OCI-LY3 (cell line): ENCODE measurements around the gene ERAP2.
A peak's percentile ranks its signal among the peaks of the same experiment; 100 is the strongest.

Experiments used
- H2AFZ ChIP-seq: fragments of 200-600, 300-600 bp; shearing (Covaris generic); 2 replicates; pipeline ENCODE4 v1.6.0; 2014; ENCODE audit warnings: antibody characterized with exemption, low read depth, low read length
- H3K27ac ChIP-seq: fragments of 200-600, 300-600 bp; sonication (generic); 2 replicates; pipeline ENCODE4 v1.5.1; 2014; ENCODE audit warnings: mild to moderate bottlenecking, low read length, moderate library complexity, mixed read lengths
- H3K27me3 ChIP-seq: fragments of 200-600, 300-600 bp; sonication (generic); 2 replicates; pipeline ENCODE4 v1.6.1; 2014; ENCODE audit warnings: low read depth, low read length, mixed read lengths
- H3K36me3 ChIP-seq: fragments of 200-600, 300-600 bp; sonication (generic); replicated peaks from 2 replicates; pipeline ENCODE3; 2014; ENCODE audit warnings: low read depth, low read length, mixed read lengths
- H3K4me1 ChIP-seq: fragments of 300-600, 200-600 bp; sonication (generic); 2 replicates; pipeline ENCODE4 v1.6.1; 2014; ENCODE audit warnings: low read length, mixed read lengths
- H3K4me2 ChIP-seq: fragments of 200-600, 300-600 bp; sonication (generic); 2 replicates; pipeline ENCODE4 v1.6.1; 2014; ENCODE audit warnings: low read length, mixed read lengths
- H3K4me3 ChIP-seq: fragments of 300-600, 200-600 bp; sonication (generic); 2 replicates; pipeline ENCODE4 v1.5.1; 2014; ENCODE audit warnings: antibody characterized with exemption, mild to moderate bottlenecking, low read length, moderate library complexity
- H3K79me2 ChIP-seq: fragments of 300-600, 200-600 bp; shearing (Covaris generic); 2 replicates; pipeline ENCODE4 v1.6.1; 2014; ENCODE audit warnings: mild to moderate bottlenecking, low read length, mixed read lengths
- H3K9ac ChIP-seq: fragments of 300-600, 200-600 bp; shearing (Covaris generic); 2 replicates; pipeline ENCODE4 v1.6.0; 2014; ENCODE audit warnings: mild to moderate bottlenecking, low read length, moderate library complexity
- H3K9me3 ChIP-seq: fragments of 200-600, 300-600 bp; shearing (Covaris generic); 2 replicates; pipeline ENCODE4 v1.6.1; 2014; ENCODE audit warnings: low read length, mixed read lengths; ENCODE audit not compliant: insufficient read depth
- H4K20me1 ChIP-seq: fragments of 200-600, 300-600 bp; sonication (generic); 2 replicates; pipeline ENCODE4 v1.6.1; 2016; ENCODE audit warnings: low read length, mixed read lengths; ENCODE audit not compliant: insufficient read depth
- EZH2phosphoT487 ChIP-seq: fragments of 200-600 bp; shearing (Covaris generic); IDR thresholded peaks from 2 replicates; pipeline ENCODE4 v1.6.1; 2018; ENCODE audit warnings: antibody characterized with exemption, mixed run types, low read depth
- TF ChIP-seq, protein P1 (sequence below): fragments of 200-600, 300-600 bp; sonication (generic); IDR thresholded peaks from 2 replicates; pipeline ENCODE4 v1.5.1; 2014; ENCODE audit warnings: antibody characterized with exemption, low read length, low read depth

Gene ERAP2

DNA sequence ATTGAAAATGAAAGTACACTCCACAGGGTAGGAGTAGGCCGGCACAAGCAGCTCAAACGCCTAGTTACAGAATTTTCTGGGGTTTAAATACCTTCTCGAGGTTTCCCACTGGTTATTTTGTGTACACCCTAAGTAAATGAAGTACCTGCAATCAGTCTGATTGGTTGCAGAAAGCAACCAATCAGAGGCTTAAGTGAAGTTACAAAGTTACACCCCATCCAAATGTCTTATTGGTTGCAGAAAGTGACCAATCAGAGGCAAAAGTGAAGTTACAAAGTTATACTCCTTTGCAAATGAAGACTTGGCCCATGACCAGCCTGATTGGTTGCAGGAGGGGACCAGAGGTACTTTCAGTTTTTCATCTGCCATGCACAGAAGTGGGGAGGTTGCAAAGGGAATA lies 33.2 kb upstream of the ERAP2 start:
- Histone ChIP-seq H3K4me3 (no peak overlapping the region), H3K27ac (no peak overlapping the region), H3K79me2 (no peaks in the 10 kb centered on the region), H2AFZ (no peak overlapping the region), H3K4me1 (peaks cover 11% of the 10 kb centered on the region), H3K27me3 (no peaks in the 10 kb centered on the region), H4K20me1 (no peaks in the 10 kb centered on the region), H3K9ac (no peak overlapping the region), H3K4me2 (no peak overlapping the region), H3K9me3 (no peaks in the 10 kb centered on the region), H3K36me3 (no peaks in the 10 kb centered on the region)
- TF ChIP-seq EZH2phosphoT487, result no peak
- TF ChIP-seq, protein P1, sequence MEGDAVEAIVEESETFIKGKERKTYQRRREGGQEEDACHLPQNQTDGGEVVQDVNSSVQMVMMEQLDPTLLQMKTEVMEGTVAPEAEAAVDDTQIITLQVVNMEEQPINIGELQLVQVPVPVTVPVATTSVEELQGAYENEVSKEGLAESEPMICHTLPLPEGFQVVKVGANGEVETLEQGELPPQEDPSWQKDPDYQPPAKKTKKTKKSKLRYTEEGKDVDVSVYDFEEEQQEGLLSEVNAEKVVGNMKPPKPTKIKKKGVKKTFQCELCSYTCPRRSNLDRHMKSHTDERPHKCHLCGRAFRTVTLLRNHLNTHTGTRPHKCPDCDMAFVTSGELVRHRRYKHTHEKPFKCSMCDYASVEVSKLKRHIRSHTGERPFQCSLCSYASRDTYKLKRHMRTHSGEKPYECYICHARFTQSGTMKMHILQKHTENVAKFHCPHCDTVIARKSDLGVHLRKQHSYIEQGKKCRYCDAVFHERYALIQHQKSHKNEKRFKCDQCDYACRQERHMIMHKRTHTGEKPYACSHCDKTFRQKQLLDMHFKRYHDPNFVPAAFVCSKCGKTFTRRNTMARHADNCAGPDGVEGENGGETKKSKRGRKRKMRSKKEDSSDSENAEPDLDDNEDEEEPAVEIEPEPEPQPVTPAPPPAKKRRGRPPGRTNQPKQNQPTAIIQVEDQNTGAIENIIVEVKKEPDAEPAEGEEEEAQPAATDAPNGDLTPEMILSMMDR, result no peak

DNA sequence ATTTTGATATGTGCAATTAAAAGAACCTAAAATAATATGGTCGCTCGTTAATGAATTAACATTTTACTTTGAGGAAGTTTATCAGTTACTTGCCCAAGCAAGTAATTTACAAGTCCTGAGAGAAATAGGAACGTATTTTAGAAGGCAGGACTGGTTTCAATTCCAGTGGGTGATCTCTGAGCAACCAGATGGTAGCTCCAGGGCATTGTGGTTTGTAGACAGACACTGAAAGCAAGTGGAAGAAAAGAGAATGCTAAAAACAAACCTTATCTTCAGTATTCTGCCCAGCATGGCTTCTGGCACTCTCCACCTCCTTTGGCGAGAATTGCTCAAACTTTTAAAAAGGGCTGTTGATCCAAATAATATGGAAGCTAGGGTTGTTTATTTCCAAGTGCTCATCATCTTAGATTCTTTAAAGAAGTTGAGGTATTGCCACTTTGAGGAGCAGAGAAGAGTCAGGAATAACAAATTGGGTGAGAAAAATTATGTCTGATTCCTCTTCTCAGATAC lies 31.8 kb upstream of the ERAP2 start:
- Histone ChIP-seq H3K9ac (no peak overlapping the region), H3K9me3 (no peaks in the 10 kb centered on the region), H3K4me3 (0 out of 2 replicates have a peak overlapping the region, but pooled peaks have one; percentile 11), H3K27ac (no peak overlapping the region), H3K27me3 (no peaks in the 10 kb centered on the region), H3K4me2 (peak overlapping the region; percentile 27), H4K20me1 (no peaks in the 10 kb centered on the region), H3K79me2 (no peaks in the 10 kb centered on the region), H3K4me1 (peaks cover 5% of the 10 kb centered on the region), H3K36me3 (no peaks in the 10 kb centered on the region), H2AFZ (0 out of 2 replicates have a peak overlapping the region, but pooled peaks have one; percentile 45)
- TF ChIP-seq, protein P1, result no peak

GRCh38 chr5:96851312-96852062 lies 24.8 kb upstream of the ERAP2 start:
- Histone ChIP-seq H3K4me2 (no peak overlapping the region), H4K20me1 (no peaks in the 10 kb centered on the region), H3K9me3 (no peaks in the 10 kb centered on the region), H3K79me2 (no peaks in the 10 kb centered on the region), H3K27ac (no peak overlapping the region), H3K4me1 (no peaks in the 10 kb centered on the region), H3K9ac (no peak overlapping the region), H3K27me3 (no peaks in the 10 kb centered on the region), H3K4me3 (no peak overlapping the region), H3K36me3 (no peaks in the 10 kb centered on the region), H2AFZ (no peak overlapping the region)
- no peak for TF ChIP-seq EZH2phosphoT487
- TF ChIP-seq, protein P1, result no peak

DNA sequence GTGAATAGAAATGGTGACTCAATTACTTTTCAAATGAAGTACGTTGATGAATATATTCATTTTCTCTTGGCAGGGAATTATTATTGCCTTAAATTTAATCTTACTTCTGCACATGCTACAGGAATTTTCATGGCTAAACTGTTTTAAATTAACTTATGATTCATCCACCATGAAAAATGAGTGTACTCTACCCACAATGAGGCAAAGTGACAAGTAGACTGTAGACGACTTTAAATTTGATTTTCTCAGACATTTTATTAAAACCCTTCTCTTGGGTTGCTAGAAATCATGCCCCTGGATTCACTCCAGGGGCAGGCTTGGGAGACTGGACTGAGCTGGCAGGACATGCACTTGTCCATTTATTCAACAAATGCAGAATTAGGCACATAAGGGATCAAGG lies 23.5 kb upstream of the ERAP2 start:
- no peaks in the 10 kb centered on the region for H3K4me1 ChIP-seq
- H3K36me3 ChIP-seq, result no peaks in the 10 kb centered on the region
- TF ChIP-seq, protein P1, result no peak
- no peak for TF ChIP-seq EZH2phosphoT487
- H3K9me3 ChIP-seq, result no peaks in the 10 kb centered on the region
- H3K9ac ChIP-seq, result no peak overlapping the region
- H2AFZ ChIP-seq, result no peak overlapping the region
- H3K4me2 ChIP-seq, result no peak overlapping the region
- no peak overlapping the region for H3K4me3 ChIP-seq
- no peaks in the 10 kb centered on the region for H4K20me1 ChIP-seq
- H3K79me2 ChIP-seq, result no peaks in the 10 kb centered on the region
- no peak overlapping the region for H3K27ac ChIP-seq
- H3K27me3 ChIP-seq, result no peaks in the 10 kb centered on the region
